A673 (cell line): Measurements from ENCODE around the gene TRIP13. TPM values are rescaled to one million over a fixed set of nuclear protein-coding genes. Genes with fewer than 3 reads are reported as not detected.

ENCODE experiments used
- BruUV-seq: library from RNA; stranded (reverse); fragments of 400-500 nt; replicated peaks from 2 replicates; lab custom pipeline; 2021; lab: Mats Ljungman, UMichigan
- CTCF ChIA-PET: fragments of 300-600 bp; sonication (Branson Sonifier 250); formaldehyde crosslinking; loops from one replicate; lab custom pipeline; 2022; ENCODE audit warnings: antibody characterized with exemption; lab: Charles Lee
- POLR2A ChIA-PET: fragments of 300-600 bp; sonication (Branson Sonifier 250); formaldehyde crosslinking; loops from one replicate; lab custom pipeline; 2022; ENCODE audit warnings: antibody characterized with exemption; ENCODE audit not compliant: low non-redundant PET; lab: Charles Lee
- DNase-seq: peaks from one replicate; pipeline ENCODE4 v3.0.0-alpha.2; 2015; ENCODE audit warnings: low spot score
- H3K27ac ChIP-seq: fragments of 200-600 bp; sonication (generic); 2 replicates; pipeline ENCODE4 v1.5.1; 2016; ENCODE audit warnings: mixed run types, low read depth, mild to moderate bottlenecking, mixed read lengths, antibody characterized with exemption, low read length; ENCODE audit not compliant: poor library complexity, severe bottlenecking
- H3K27me3 ChIP-seq: fragments of 200-600 bp; sonication (generic); replicated peaks from 2 replicates; pipeline ENCODE4 v1.6.1; 2017; ENCODE audit warnings: mixed run types, low read depth, mild to moderate bottlenecking, mixed read lengths, antibody characterized with exemption, low read length; ENCODE audit not compliant: insufficient read depth, poor library complexity
- H3K36me3 ChIP-seq: fragments of 200-600 bp; sonication (generic); 2 replicates; pipeline ENCODE4 v1.6.1; 2016; ENCODE audit warnings: mixed run types, mild to moderate bottlenecking, mixed read lengths, antibody characterized with exemption, low read length; ENCODE audit not compliant: insufficient read depth, poor library complexity, severe bottlenecking
- H3K4me1 ChIP-seq: fragments of 200-600 bp; sonication (generic); 2 replicates; pipeline ENCODE4 v1.6.1; 2017; ENCODE audit warnings: mixed run types, mild to moderate bottlenecking, mixed read lengths, antibody characterized with exemption, low read length; ENCODE audit not compliant: insufficient read depth, poor library complexity, severe bottlenecking
- H3K4me3 ChIP-seq: fragments of 200-600 bp; sonication (generic); 2 replicates; pipeline ENCODE4 v1.5.1; 2016; ENCODE audit warnings: low read depth, mixed run types, mild to moderate bottlenecking, mixed read lengths, low read length; ENCODE audit not compliant: poor library complexity, severe bottlenecking
- H3K9me3 ChIP-seq: fragments of 200-600 bp; sonication (generic); 2 replicates; pipeline ENCODE4 v1.6.1; 2016; ENCODE audit warnings: mixed run types, low read depth, mild to moderate bottlenecking, mixed read lengths, antibody characterized with exemption, low read length; ENCODE audit not compliant: poor library complexity, severe bottlenecking
- CTCF ChIP-seq: fragments of 300-800, 200-600 bp; sonication (generic); conservative IDR thresholded peaks from 2 replicates; pipeline ENCODE4 v1.5.1; 2017; ENCODE audit warnings: low read depth, mild to moderate bottlenecking, antibody characterized with exemption, low read length, moderate library complexity, mixed read lengths
- EZH2 ChIP-seq: fragments of 200-600 bp; sonication (generic); IDR thresholded peaks from 2 replicates; pipeline ENCODE4 v1.6.1; 2017; ENCODE audit warnings: borderline replicate concordance, low read depth, mild to moderate bottlenecking, mixed read lengths, antibody characterized with exemption, low read length; ENCODE audit not compliant: poor library complexity, severe bottlenecking
- intact Hi-C: fragments of 100-400 bp; cut with micrococcal nuclease; formaldehyde crosslinking; loops from one replicate; pipeline ENCODE4 v1.10.0; 2022; ENCODE audit not compliant: unreplicated experiment
- total RNA-seq: library from RNA; stranded (reverse); gene quantifications from 2 replicates; pipeline ENCODE4 v1.2.3, GENCODE V29; 2021

Gene TRIP13
- total RNA-seq, 1 experiment from 2014 or later: 69.1 TPM

- intact Hi-C loops: no loop called here
- no TSS peak for BruUV-seq
- no peak overlapping the region for H3K4me3 ChIP-seq
- H3K4me1 ChIP-seq: no peaks in the 10 kb centered on the region
- ChIA-PET CTCF (no interaction called here), POLR2A (no interaction called here)
- no peaks in the 10 kb centered on the region for H3K9me3 ChIP-seq
- H3K36me3 ChIP-seq: no peaks in the 10 kb centered on the region
- TF ChIP-seq EZH2 (no peak), CTCF (no peak)
- H3K27ac ChIP-seq: no peak overlapping the region
- no peak for DNase-seq
- H3K27me3 ChIP-seq: no peaks in the 10 kb centered on the region
Observed at GRCh38 chr5:962386-962785, 69.7 kb downstream of the TRIP13 start.

GRCh38 chr5:962801-963200 lies 70.1 kb downstream of the TRIP13 start:
- no peak for TF ChIP-seq CTCF
- TF ChIP-seq EZH2: no peak
- H3K9me3 ChIP-seq: no peaks in the 10 kb centered on the region
- no peaks in the 10 kb centered on the region for H3K36me3 ChIP-seq
- no peaks in the 10 kb centered on the region for H3K27me3 ChIP-seq
- H3K27ac ChIP-seq: no peak overlapping the region
- CTCF ChIA-PET: no interaction called here
- no peak overlapping the region for H3K4me3 ChIP-seq
- BruUV-seq: no TSS peak
- no peak for DNase-seq
- intact Hi-C loops: no loop called here
- H3K4me1 ChIP-seq: peaks cover 3% of the 10 kb centered on the region
- POLR2A ChIA-PET: no interaction called here

GRCh38 chr5:963310-963672 lies 70.6 kb downstream of the TRIP13 start:
- peaks cover 8% of the 10 kb centered on the region for H3K4me1 ChIP-seq
- H3K27me3 ChIP-seq: no peaks in the 10 kb centered on the region

More at GRCh38 chr5:963310-963672, 70.6 kb downstream of the TRIP13 start:
- no peaks in the 10 kb centered on the region for H3K9me3 ChIP-seq
- no peak overlapping the region for H3K27ac ChIP-seq
- CTCF ChIA-PET: no interaction called here
- TF ChIP-seq CTCF: no peak
- TF ChIP-seq EZH2: no peak
- intact Hi-C loops: no loop called here
- no peak for DNase-seq
- no peaks in the 10 kb centered on the region for H3K36me3 ChIP-seq
- no TSS peak for BruUV-seq
- no peak overlapping the region for H3K4me3 ChIP-seq
- POLR2A ChIA-PET: no interaction called here
